ENCODE data around the gene MED13L. TPM values are rescaled to one million over a fixed set of nuclear protein-coding genes. Genes with fewer than 3 reads are reported as not detected.

Gene MED13L
- total and polyA plus RNA-seq, 2 of the 8 experiments (the other 6 are each of a cell fraction or from before 2014, with no cell fraction given): 15.9 to 51.7 TPM

DNA sequence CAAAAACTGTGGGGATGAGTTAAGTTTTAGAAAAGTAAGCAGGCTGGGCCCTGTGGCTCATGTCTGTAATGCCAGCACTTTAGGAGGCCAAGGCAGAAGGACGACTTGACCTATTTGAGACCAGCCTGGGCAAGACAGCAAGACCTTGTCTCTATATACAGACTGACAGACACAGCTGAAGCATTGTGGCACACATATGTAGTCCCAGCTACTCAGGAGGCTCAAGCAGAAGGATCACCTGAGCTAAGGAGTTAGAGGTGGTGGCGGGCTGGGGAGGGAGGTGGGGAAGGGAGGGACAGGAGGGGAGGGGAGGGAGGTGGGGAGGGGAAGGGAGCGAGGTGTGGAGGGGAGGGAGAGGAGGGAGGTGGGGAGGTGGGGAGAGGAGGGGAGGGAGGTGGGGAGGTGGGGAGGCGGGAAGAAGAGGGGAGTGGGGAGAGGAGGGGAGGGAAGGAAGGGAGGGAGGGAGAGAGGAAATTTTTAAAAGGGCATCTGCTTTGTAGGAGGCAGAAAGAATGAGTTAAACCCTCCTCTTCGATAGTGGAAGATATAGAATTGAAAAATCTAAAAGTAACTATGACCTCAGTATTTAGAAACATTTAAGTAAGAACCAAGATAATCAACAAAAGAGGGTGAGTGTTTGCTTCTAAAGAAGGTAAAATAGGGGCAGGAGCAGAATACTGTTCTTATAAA lies 30.9 kb downstream of the MED13L start:
- FAIRE-seq (no peak), DNase-seq (ENCODE audit: low read depth in 1 of 2, low spot score in 2 of 2) (no peak)
- 63% methylated on average over 1 to 2 of the region's 5 CpGs for WGBS, 2 experiments (ENCODE audit: extremely low coverage in 1 of 2, insufficient coverage in 1 of 2, insufficient read length in 1 of 2, insufficient replicate concordance in 2 of 2, low coverage in 1 of 2, low lambda C conversion rate in 2 of 2, missing lambda C conversion rate in 1 of 2)
- Histone ChIP-seq H2BK15ac (ENCODE audit: low read length) (0 out of 2 replicates have a peak overlapping the region, but pooled peaks have one; percentile 5), H2AK5ac (ENCODE audit: low read depth, low read length) (no peak overlapping the region), H2BK120ac (replicated peaks; ENCODE audit: low read depth, low read length) (no peak overlapping the region), H4K20me1 (replicated peaks in 1 of 2; ENCODE audit: control insufficient read depth in 1 of 2, insufficient read depth in 2 of 2, low read length in 2 of 2) (peaks cover 2 to 7% of the 10 kb centered on the region in 2 experiments), H4K91ac (replicated peaks; ENCODE audit: insufficient read length, low read length) (peak overlapping the region; percentile 34), H3K27me3 (replicated peaks in 1 of 4; ENCODE audit: control insufficient read depth in 3 of 4, extremely low read depth in 1 of 4, insufficient read depth in 3 of 4, low read length in 3 of 4) (no peaks in the 10 kb centered on the region), H3K18ac (ENCODE audit: extremely low read depth, low read length) (no peak overlapping the region), H3K4me3 (ENCODE audit: extremely low read depth in 1 of 4, insufficient read depth in 2 of 4, low read depth in 3 of 4, low read length in 4 of 4) (no peak overlapping the region), H3K23ac (ENCODE audit: insufficient read length) (no peak overlapping the region), H2AFZ (ENCODE audit: low read length) (no peak overlapping the region), H2BK20ac (ENCODE audit: low read length) (no peak overlapping the region), H4K8ac (ENCODE audit: extremely low read depth, insufficient read depth, low read length) (no peak overlapping the region), H3K36me3 (ENCODE audit: control insufficient read depth in 2 of 4, insufficient read depth in 4 of 4, low read length in 3 of 4) (no peaks in the 10 kb centered on the region), H3K9me3 (ENCODE audit: insufficient read depth in 2 of 2, low read depth in 1 of 2, low read length in 1 of 2) (no peaks in the 10 kb centered on the region; a peak in 1 of 4 replicates), H3K4ac (replicated peaks; ENCODE audit: insufficient read length, low read depth, low read length) (no peak overlapping the region), H3K14ac (ENCODE audit: insufficient read length) (no peak overlapping the region), H3K23me2 (ENCODE audit: low read depth, low read length) (no peaks in the 10 kb centered on the region), H3K79me1 (ENCODE audit: low read depth, low read length) (peaks cover 2% of the 10 kb centered on the region; the same call in 1 of the 2 replicates), H3K79me2 (ENCODE audit: control insufficient read depth in 1 of 2, insufficient read depth in 2 of 2, low read length in 2 of 2) (peaks cover 16 to 96% of the 10 kb centered on the region in 2 experiments; a peak in 3 of 4 replicates), H2BK12ac (ENCODE audit: low read depth, low read length) (no peak overlapping the region), H4K5ac (ENCODE audit: insufficient read length, low read depth, low read length) (no peak overlapping the region), H3K56ac (replicated peaks; ENCODE audit: insufficient read length, low read depth, low read length) (no peak overlapping the region), H3K4me1 (replicated peaks in 1 of 4; ENCODE audit: control insufficient read depth in 3 of 4, insufficient read depth in 4 of 4, low read length in 3 of 4) (peaks cover 0 to 14% (median 2%) of the 10 kb centered on the region in 4 experiments; a peak in 4 of 7 replicates), H3K27ac (ENCODE audit: low read depth, low read length) (no peak overlapping the region), H2BK5ac (ENCODE audit: low read depth, low read length) (no peak overlapping the region), H3K9ac (replicated peaks in 1 of 4; ENCODE audit: extremely low read depth in 1 of 4, low read depth in 3 of 4, low read length in 3 of 4) (no peak overlapping the region), H3K4me2 (ENCODE audit: insufficient read depth in 1 of 2, low read depth in 2 of 2, low read length in 2 of 2) (0 out of 4 replicates have a peak overlapping the region, but pooled peaks of 1 of the 2 experiments have one; percentile 13)
- ChIA-PET CTCF (ENCODE audit: partially characterized antibody) (no interaction called here), POLR2A (ENCODE audit: partially characterized antibody) (interaction anchor here (0.7 to 2.1 kb wide), 2 partner anchors 30 to 445 kb away, joined by 4 to 5 read pairs; no protein-coding TSS in a partner anchor)
- no peak for TF ChIP-seq SIRT6 (IDR thresholded peaks at IDR 0.05; ENCODE audit: low read length)
- TF ChIP-seq RNF2 (IDR thresholded peaks at IDR 0.05; ENCODE audit: borderline replicate concordance, low read depth, low read length, missing control alignments, poor library complexity, severe bottlenecking): no peak
- TF ChIP-seq CREB1 (IDR thresholded peaks at IDR 0.05): no peak
- TF ChIP-seq SUZ12 (IDR thresholded peaks at IDR 0.05; ENCODE audit: low read length): no peak
- TF ChIP-seq CHD2 (IDR thresholded peaks at IDR 0.05; ENCODE audit: low read length): no peak
- TF ChIP-seq BCL11A (IDR thresholded peaks at IDR 0.05; ENCODE audit: low read depth in 2 of 2, low read length in 2 of 2): no peak
- TF ChIP-seq CHD1 (IDR thresholded peaks at IDR 0.05; ENCODE audit: low read depth, low read length): no peak
- no peak for TF ChIP-seq KDM4A (IDR thresholded peaks at IDR 0.05; ENCODE audit: low read depth, low read length, severe bottlenecking)
